ENCODE data around the gene INIP. TPM values are rescaled to one million over a fixed set of nuclear protein-coding genes. Genes with fewer than 3 reads are reported as not detected.
"Not testable (repeated sequence)": the region's sequence is repeated elsewhere in the genome, so short reads cannot be mapped to it uniquely, and the experiment has no call there.

INIP gene
- polyA plus RNA-seq, 1 experiment, result 10.9 TPM

GRCh38 chr9:112734892-112735291 is 17.0 kb upstream of the INIP start:
- CTCF ChIA-PET, result no interaction called here
- H3K4me3 ChIP-seq (ENCODE audit: low read depth, low read length), result no peak overlapping the region
- H3K27me3 ChIP-seq (ENCODE audit: control insufficient read depth, insufficient read depth, low read length), result no peaks in the 10 kb centered on the region
- no peak for DNase-seq (ENCODE audit: low read depth)
- TF ChIP-seq CTCF (IDR thresholded peaks at IDR 0.05; ENCODE audit: insufficient read depth, low read depth, low read length), result no peak
- POLR2A ChIA-PET, result interaction anchor here (0.7 kb wide), 1 partner anchor 660 kb away, joined by 6 read pairs; no protein-coding TSS in a partner anchor
- H3K36me3 ChIP-seq (ENCODE audit: control insufficient read depth, insufficient read depth, low read length), result no peaks in the 10 kb centered on the region

- ChIA-PET CTCF (no interaction called here), POLR2A (no interaction called here)
- Histone ChIP-seq H3K36me3 (ENCODE audit: control insufficient read depth, insufficient read depth, low read length) (no peaks in the 10 kb centered on the region), H3K4me3 (ENCODE audit: low read depth, low read length) (no peak overlapping the region), H3K27me3 (ENCODE audit: control insufficient read depth, insufficient read depth, low read length) (no peaks in the 10 kb centered on the region)
- TF ChIP-seq CTCF (IDR thresholded peaks at IDR 0.05; ENCODE audit: insufficient read depth, low read depth, low read length), result no peak
- DNase-seq (ENCODE audit: low read depth), result no peak
Measured at GRCh38 chr9:112731971-112732370, 14.1 kb upstream of the INIP start.

- Histone ChIP-seq H3K27me3 (ENCODE audit: control insufficient read depth, insufficient read depth, low read length) (no peaks in the 10 kb centered on the region), H3K4me3 (ENCODE audit: low read depth, low read length) (no peak overlapping the region), H3K36me3 (ENCODE audit: control insufficient read depth, insufficient read depth, low read length) (no peaks in the 10 kb centered on the region)
- no peak for TF ChIP-seq CTCF (IDR thresholded peaks at IDR 0.05; ENCODE audit: insufficient read depth, low read depth, low read length)
- ChIA-PET POLR2A (no interaction called here), CTCF (no interaction called here)
- no peak for DNase-seq (ENCODE audit: low read depth)
Measured at GRCh38 chr9:112728401-112728800, 10.5 kb upstream of the INIP start.

- H3K27me3 ChIP-seq (ENCODE audit: control insufficient read depth, insufficient read depth, low read length), result no peaks in the 10 kb centered on the region
- CTCF ChIA-PET, result interaction anchor here (0.5 kb wide), 1 partner anchor 1488 kb away, joined by 4 read pairs; no protein-coding TSS in a partner anchor
- POLR2A ChIA-PET, result no interaction called here
- TF ChIP-seq CTCF (IDR thresholded peaks at IDR 0.05; ENCODE audit: insufficient read depth, low read depth, low read length), result no peak
- no peaks in the 10 kb centered on the region for H3K36me3 ChIP-seq (ENCODE audit: control insufficient read depth, insufficient read depth, low read length)
- H3K4me3 ChIP-seq (ENCODE audit: low read depth, low read length), result no peak overlapping the region
- no peak for DNase-seq (ENCODE audit: low read depth)
Measured at GRCh38 chr9:112726428-112726827, 8.5 kb upstream of the INIP start.

GRCh38 chr9:112725961-112726360 is 8.0 kb upstream of the INIP start:
- no peaks in the 10 kb centered on the region for H3K27me3 ChIP-seq (ENCODE audit: control insufficient read depth, insufficient read depth, low read length)
- DNase-seq (ENCODE audit: low read depth), result no peak
- no peaks in the 10 kb centered on the region for H3K36me3 ChIP-seq (ENCODE audit: control insufficient read depth, insufficient read depth, low read length)
- H3K4me3 ChIP-seq (ENCODE audit: low read depth, low read length), result no peak overlapping the region
- ChIA-PET POLR2A (no interaction called here), CTCF (interaction anchor here (0.5 kb wide), 1 partner anchor 1488 kb away, joined by 4 read pairs; no protein-coding TSS in a partner anchor)
- TF ChIP-seq CTCF (IDR thresholded peaks at IDR 0.05; ENCODE audit: insufficient read depth, low read depth, low read length), result no peak

GRCh38 chr9:112722749-112723148 is 4.8 kb upstream of the INIP start:
- DNase-seq (ENCODE audit: low read depth); H3K27me3 ChIP-seq (ENCODE audit: control insufficient read depth, insufficient read depth, low read length); H3K36me3 ChIP-seq (ENCODE audit: control insufficient read depth, insufficient read depth, low read length); H3K4me3 ChIP-seq (ENCODE audit: low read depth, low read length); POLR2A ChIA-PET: not testable (repeated sequence)
- CTCF ChIA-PET, result interaction anchor here (0.7 to 1.5 kb wide), 3 partner anchors 70 to 180 kb away, joined by 4 to 5 read pairs (median 4); no protein-coding TSS in a partner anchor

Data from BJ (cell line).